ENCODE data around the gene SDSL.

Gene SDSL

GRCh38 chr12:113473942-113474341 lies 51.8 kb downstream of the SDSL start:
- ATAC-seq (replicated peaks) (no peak), DNase-seq (no peak)
- H3K4me3 Mint-ChIP-seq: no peak overlapping the region
- no peaks in the 10 kb centered on the region for H3K36me3 Mint-ChIP-seq (ENCODE audit: insufficient read depth)
- H3K27ac Mint-ChIP-seq: no peak overlapping the region
- H3K4me1 Mint-ChIP-seq (ENCODE audit: low read depth in 2 of 2): peaks cover 5 to 14% of the 10 kb centered on the region in 2 donors
- no peaks in the 10 kb centered on the region for H3K9me3 Mint-ChIP-seq
- peaks cover 83 to 89% of the 10 kb centered on the region in 2 donors for H3K27me3 Mint-ChIP-seq

- Mint-ChIP-seq H3K9me3 (peaks cover 0 to 3% of the 10 kb centered on the region in 2 donors), H3K27ac (no peak overlapping the region), H3K4me1 (ENCODE audit: low read depth in 2 of 2) (peaks cover 5 to 14% of the 10 kb centered on the region in 2 donors), H3K4me3 (peak overlapping the region in 1 of 2 donors; percentile 7), H3K36me3 (ENCODE audit: insufficient read depth) (no peaks in the 10 kb centered on the region), H3K27me3 (peaks cover 84 to 89% of the 10 kb centered on the region in 2 donors)
- ATAC-seq (replicated peaks) (no peak), DNase-seq (no peak)
Measured at GRCh38 chr12:113474635-113475436, 52.7 kb downstream of the SDSL start.

- H3K27ac Mint-ChIP-seq: no peak overlapping the region
- H3K4me3 Mint-ChIP-seq: no peak overlapping the region
- peaks cover 0 to 3% of the 10 kb centered on the region in 2 donors for H3K9me3 Mint-ChIP-seq
- DNase-seq: no peak
- H3K4me1 Mint-ChIP-seq (ENCODE audit: low read depth in 2 of 2): peaks cover 5 to 21% of the 10 kb centered on the region in 2 donors
- ATAC-seq (replicated peaks): no peak
- no peaks in the 10 kb centered on the region for H3K36me3 Mint-ChIP-seq (ENCODE audit: insufficient read depth)
- peaks cover 85 to 89% of the 10 kb centered on the region in 2 donors for H3K27me3 Mint-ChIP-seq
Measured at GRCh38 chr12:113475451-113476175, 53.4 kb downstream of the SDSL start.

- DNase-seq (no peak), ATAC-seq (replicated peaks) (no peak)
- Mint-ChIP-seq H3K9me3 (peaks cover 0 to 3% of the 10 kb centered on the region in 2 donors), H3K27me3 (peaks cover 88 to 92% of the 10 kb centered on the region in 2 donors), H3K27ac (no peak overlapping the region), H3K4me1 (ENCODE audit: low read depth in 2 of 2) (peaks cover 5 to 18% of the 10 kb centered on the region in 2 donors), H3K4me3 (no peak overlapping the region), H3K36me3 (ENCODE audit: insufficient read depth) (no peaks in the 10 kb centered on the region)
Measured at GRCh38 chr12:113476176-113476986, 54.2 kb downstream of the SDSL start.

- peaks cover 90 to 94% of the 10 kb centered on the region in 2 donors for H3K27me3 Mint-ChIP-seq
- ATAC-seq (replicated peaks) (no peak), DNase-seq (no peak)
- no peak overlapping the region for H3K4me3 Mint-ChIP-seq
- H3K4me1 Mint-ChIP-seq (ENCODE audit: low read depth in 2 of 2): peaks cover 5 to 18% of the 10 kb centered on the region in 2 donors
- H3K9me3 Mint-ChIP-seq: peaks cover 0 to 3% of the 10 kb centered on the region in 2 donors
- no peaks in the 10 kb centered on the region for H3K36me3 Mint-ChIP-seq (ENCODE audit: insufficient read depth)
- H3K27ac Mint-ChIP-seq: no peak overlapping the region
Measured at GRCh38 chr12:113477171-113477841, 55.1 kb downstream of the SDSL start.

- no peak overlapping the region for H3K27ac Mint-ChIP-seq
- ATAC-seq (replicated peaks) (no peak), DNase-seq (no peak)
- H3K36me3 Mint-ChIP-seq (ENCODE audit: insufficient read depth): no peaks in the 10 kb centered on the region
- no peak overlapping the region for H3K4me3 Mint-ChIP-seq
- H3K4me1 Mint-ChIP-seq (ENCODE audit: low read depth in 2 of 2): peaks cover 5 to 18% of the 10 kb centered on the region in 2 donors
- peaks cover 0 to 3% of the 10 kb centered on the region in 2 donors for H3K9me3 Mint-ChIP-seq
- peaks cover 90 to 94% of the 10 kb centered on the region in 2 donors for H3K27me3 Mint-ChIP-seq
Measured at GRCh38 chr12:113477842-113478215, 55.6 kb downstream of the SDSL start.

- no peaks in the 10 kb centered on the region for H3K36me3 Mint-ChIP-seq (ENCODE audit: insufficient read depth)
- H3K4me3 Mint-ChIP-seq: no peak overlapping the region
- H3K9me3 Mint-ChIP-seq: peaks cover 0 to 3% of the 10 kb centered on the region in 2 donors
- H3K27me3 Mint-ChIP-seq: peaks cover 90 to 94% of the 10 kb centered on the region in 2 donors
- H3K4me1 Mint-ChIP-seq (ENCODE audit: low read depth in 2 of 2): peaks cover 5 to 18% of the 10 kb centered on the region in 2 donors
- DNase-seq: no peak
- H3K27ac Mint-ChIP-seq: no peak overlapping the region
- ATAC-seq (replicated peaks): no peak
Measured at GRCh38 chr12:113478351-113479011, 56.3 kb downstream of the SDSL start.

GRCh38 chr12:113479216-113479589 lies 57.0 kb downstream of the SDSL start:
- Mint-ChIP-seq H3K27ac (peak overlapping the region in 1 of 2 donors; percentile 66), H3K4me3 (no peak overlapping the region), H3K36me3 (ENCODE audit: insufficient read depth) (no peaks in the 10 kb centered on the region), H3K9me3 (peaks cover 0 to 3% of the 10 kb centered on the region in 2 donors), H3K4me1 (ENCODE audit: low read depth in 2 of 2) (peaks cover 4 to 16% of the 10 kb centered on the region in 2 donors), H3K27me3 (peaks cover 91 to 94% of the 10 kb centered on the region in 2 donors)
- ATAC-seq (replicated peaks): no peak
- no peak for DNase-seq

- Mint-ChIP-seq H3K27ac (no peak overlapping the region), H3K4me3 (peak overlapping the region in 1 of 2 donors; percentile 19), H3K36me3 (ENCODE audit: insufficient read depth) (no peaks in the 10 kb centered on the region), H3K4me1 (ENCODE audit: low read depth in 2 of 2) (peaks cover 0 to 12% of the 10 kb centered on the region in 2 donors), H3K27me3 (peaks cover 89 to 90% of the 10 kb centered on the region in 2 donors), H3K9me3 (peaks cover 0 to 3% of the 10 kb centered on the region in 2 donors)
- ATAC-seq (replicated peaks) (no peak), DNase-seq (no peak)
Measured at GRCh38 chr12:113479590-113480335, 57.6 kb downstream of the SDSL start.

GRCh38 chr12:113480336-113480971 lies 58.3 kb downstream of the SDSL start:
- DNase-seq (no peak), ATAC-seq (replicated peaks) (no peak)
- H3K4me3 Mint-ChIP-seq: peak overlapping the region in 1 of 2 donors; percentile 19
- H3K27ac Mint-ChIP-seq: no peak overlapping the region
- peaks cover 0 to 7% of the 10 kb centered on the region in 2 donors for H3K4me1 Mint-ChIP-seq (ENCODE audit: low read depth in 2 of 2)
- no peaks in the 10 kb centered on the region for H3K36me3 Mint-ChIP-seq (ENCODE audit: insufficient read depth)
- H3K9me3 Mint-ChIP-seq: peaks cover 0 to 3% of the 10 kb centered on the region in 2 donors
- peaks cover 84 to 89% of the 10 kb centered on the region in 2 donors for H3K27me3 Mint-ChIP-seq

GRCh38 chr12:113482334-113482733 lies 60.2 kb downstream of the SDSL start:
- ATAC-seq (replicated peaks): no peak
- no peak overlapping the region for H3K4me3 Mint-ChIP-seq

More at GRCh38 chr12:113482334-113482733, 60.2 kb downstream of the SDSL start:
- no peak for DNase-seq
- Mint-ChIP-seq H3K4me1 (ENCODE audit: low read depth in 2 of 2) (peaks cover 0 to 7% of the 10 kb centered on the region in 2 donors), H3K36me3 (ENCODE audit: insufficient read depth) (no peaks in the 10 kb centered on the region), H3K27ac (no peak overlapping the region), H3K27me3 (peaks cover 90 to 95% of the 10 kb centered on the region in 2 donors), H3K9me3 (peaks cover 0 to 5% of the 10 kb centered on the region in 2 donors)
